ENCODE data around the gene COQ4.

COQ4 gene

GRCh38 chr9:128280084-128280622 is 42.5 kb upstream of the COQ4 start:
- ChIA-PET CTCF (interaction anchor here (0.9 to 4.4 kb wide), 2 partner anchors 12 to 16 kb away, joined by 3 to 33 read pairs; no protein-coding TSS in a partner anchor), POLR2A (no interaction called here)
- no peak overlapping the region for H3K4me3 ChIP-seq (ENCODE audit: low read depth, low read length)
- TF ChIP-seq, protein P1, sequence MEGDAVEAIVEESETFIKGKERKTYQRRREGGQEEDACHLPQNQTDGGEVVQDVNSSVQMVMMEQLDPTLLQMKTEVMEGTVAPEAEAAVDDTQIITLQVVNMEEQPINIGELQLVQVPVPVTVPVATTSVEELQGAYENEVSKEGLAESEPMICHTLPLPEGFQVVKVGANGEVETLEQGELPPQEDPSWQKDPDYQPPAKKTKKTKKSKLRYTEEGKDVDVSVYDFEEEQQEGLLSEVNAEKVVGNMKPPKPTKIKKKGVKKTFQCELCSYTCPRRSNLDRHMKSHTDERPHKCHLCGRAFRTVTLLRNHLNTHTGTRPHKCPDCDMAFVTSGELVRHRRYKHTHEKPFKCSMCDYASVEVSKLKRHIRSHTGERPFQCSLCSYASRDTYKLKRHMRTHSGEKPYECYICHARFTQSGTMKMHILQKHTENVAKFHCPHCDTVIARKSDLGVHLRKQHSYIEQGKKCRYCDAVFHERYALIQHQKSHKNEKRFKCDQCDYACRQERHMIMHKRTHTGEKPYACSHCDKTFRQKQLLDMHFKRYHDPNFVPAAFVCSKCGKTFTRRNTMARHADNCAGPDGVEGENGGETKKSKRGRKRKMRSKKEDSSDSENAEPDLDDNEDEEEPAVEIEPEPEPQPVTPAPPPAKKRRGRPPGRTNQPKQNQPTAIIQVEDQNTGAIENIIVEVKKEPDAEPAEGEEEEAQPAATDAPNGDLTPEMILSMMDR (IDR thresholded peaks at IDR 0.05; ENCODE audit: insufficient read depth, low read length, missing control alignments) = no peak
- DNase-seq (ENCODE audit: low read depth, low spot score) = no peak

GRCh38 chr9:128282500-128282899 is 40.1 kb upstream of the COQ4 start:
- ChIA-PET POLR2A (interaction anchor here (0.6 to 1.2 kb wide), 2 partner anchors 10 to 26 kb away, joined by 4 read pairs; no protein-coding TSS in a partner anchor), CTCF (interaction anchor here (1.0 to 4.4 kb wide), 3 partner anchors 10 to 56 kb away, joined by 3 to 33 read pairs (median 4); no protein-coding TSS in a partner anchor)
- TF ChIP-seq, protein P1 (IDR thresholded peaks at IDR 0.05; ENCODE audit: insufficient read depth, low read length, missing control alignments) = no peak
- no peak for DNase-seq (ENCODE audit: low read depth, low spot score)
- H3K4me3 ChIP-seq (ENCODE audit: low read depth, low read length) = no peak overlapping the region

DNA sequence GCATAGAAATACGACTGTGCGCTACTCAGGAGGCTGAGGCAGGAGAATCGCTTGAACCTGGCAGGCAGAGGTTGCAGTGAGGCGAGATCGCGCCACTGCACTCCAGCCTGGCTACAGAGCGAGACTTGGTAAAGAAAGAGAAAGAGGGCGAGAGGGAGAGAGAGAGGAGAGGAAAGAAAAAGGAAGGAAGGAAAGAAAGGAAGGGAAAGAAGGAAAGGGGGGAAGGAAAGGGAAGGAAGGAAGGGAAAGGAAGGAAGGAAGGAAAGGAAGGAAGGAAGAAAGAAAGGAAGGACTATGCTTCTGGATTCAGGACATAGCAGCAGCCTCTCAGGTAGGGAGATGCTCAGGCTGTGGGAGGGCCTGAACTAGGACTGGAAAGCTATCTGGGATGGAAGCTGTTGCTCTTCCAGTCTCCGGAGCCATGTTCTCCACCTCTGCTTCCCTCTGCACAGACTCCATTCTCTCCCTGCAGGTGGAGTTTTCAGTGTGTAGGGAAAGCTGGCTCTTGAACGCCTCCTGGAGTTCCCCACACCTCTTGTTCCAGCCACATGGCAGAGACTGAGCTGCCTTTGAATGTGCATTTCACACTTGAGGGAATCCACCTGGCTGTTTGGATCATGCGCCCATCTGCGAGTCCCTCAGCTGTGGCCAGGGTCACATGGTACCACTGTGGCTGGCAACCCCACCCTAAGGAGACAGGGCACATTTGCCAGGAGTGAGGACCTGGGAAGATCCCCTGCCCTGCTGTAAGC is 37.4 kb upstream of the COQ4 start:
- H3K4me3 ChIP-seq (ENCODE audit: low read depth, low read length) = no peak overlapping the region
- POLR2A ChIA-PET = no interaction called here
- TF ChIP-seq, protein P1 (IDR thresholded peaks at IDR 0.05; ENCODE audit: insufficient read depth, low read length, missing control alignments) = no peak
- CTCF ChIA-PET = interaction anchor here (1.2 to 4.8 kb wide), 2 partner anchors 12 to 58 kb away, joined by 3 to 56 read pairs; no protein-coding TSS in a partner anchor
- no peak for DNase-seq (ENCODE audit: low read depth, low spot score)

GRCh38 chr9:128286440-128286839 is 36.2 kb upstream of the COQ4 start:
- H3K4me3 ChIP-seq (ENCODE audit: low read depth, low read length) = no peak overlapping the region
- ChIA-PET POLR2A (no interaction called here), CTCF (interaction anchor here (1.6 to 4.8 kb wide), 3 partner anchors 11 to 134 kb away, joined by 4 to 56 read pairs (median 4); partner anchors contain the start of genes CERCAM and DNM1)
- TF ChIP-seq, protein P1 (IDR thresholded peaks at IDR 0.05; ENCODE audit: insufficient read depth, low read length, missing control alignments) = no peak
- no peak for DNase-seq (ENCODE audit: low read depth, low spot score)

DNA sequence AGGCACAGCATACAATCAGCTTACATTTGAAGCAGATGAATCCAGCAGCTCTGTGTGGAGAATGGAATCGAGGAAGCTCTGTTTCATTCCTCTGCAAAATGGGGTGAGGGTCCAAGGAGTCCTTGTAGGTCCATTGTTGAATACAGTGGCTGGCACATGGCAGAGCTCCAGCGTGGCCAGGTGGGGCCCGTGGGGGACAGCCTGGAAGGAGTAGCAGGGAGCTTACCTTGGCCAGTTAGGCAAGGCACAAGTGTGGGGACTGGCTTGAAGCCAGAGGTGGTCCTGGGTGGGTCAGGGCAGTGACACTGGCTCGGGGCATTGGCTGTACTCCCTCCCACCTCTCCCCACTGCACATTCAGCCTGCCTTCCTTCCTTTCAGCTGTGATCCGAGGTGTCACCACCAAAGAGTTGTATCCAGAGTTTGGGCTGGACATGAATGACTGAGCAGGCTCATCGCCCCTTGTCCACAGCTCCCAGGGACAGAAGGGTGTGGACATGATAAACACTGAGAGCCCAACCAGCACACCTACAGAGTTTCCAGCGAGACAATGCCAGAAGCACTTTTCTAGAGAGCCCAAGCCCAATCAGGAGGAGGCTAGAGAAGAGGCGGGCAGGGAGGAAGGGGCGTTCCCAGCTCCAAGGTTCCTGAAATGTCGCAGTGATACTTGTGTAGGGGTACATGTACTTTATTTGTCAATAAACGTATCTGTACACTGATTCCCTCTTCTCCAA is 34.2 kb upstream of the COQ4 start:
- CTCF ChIA-PET = interaction anchor here (0.7 to 4.8 kb wide), 4 partner anchors 9 to 123 kb away, joined by 3 to 56 read pairs (median 4); no protein-coding TSS in a partner anchor
- no peak overlapping the region for H3K4me3 ChIP-seq (ENCODE audit: low read depth, low read length)
- POLR2A ChIA-PET = interaction anchor here (1.4 kb wide), 1 partner anchor 13 kb away, joined by 3 read pairs; the partner anchor contains the start of genes GOLGA2 and SWI5
- DNase-seq (ENCODE audit: low read depth, low spot score) = no peak
- TF ChIP-seq, protein P1 (IDR thresholded peaks at IDR 0.05; ENCODE audit: insufficient read depth, low read length, missing control alignments) = no peak
